Hematopoietic multipotent progenitor cell treated with erythropoietin and hydrocortisone succinate and interleukin-3 and kit ligand, for 6 days (in vitro differentiated cells): ENCODE data around the gene HMGB4.

Source experiments
- DNase-seq: peaks from one replicate; pipeline ENCODE4 v3.0.0-alpha.2; 2015

HMGB4 gene, protein sequence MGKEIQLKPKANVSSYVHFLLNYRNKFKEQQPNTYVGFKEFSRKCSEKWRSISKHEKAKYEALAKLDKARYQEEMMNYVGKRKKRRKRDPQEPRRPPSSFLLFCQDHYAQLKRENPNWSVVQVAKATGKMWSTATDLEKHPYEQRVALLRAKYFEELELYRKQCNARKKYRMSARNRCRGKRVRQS

DNA sequence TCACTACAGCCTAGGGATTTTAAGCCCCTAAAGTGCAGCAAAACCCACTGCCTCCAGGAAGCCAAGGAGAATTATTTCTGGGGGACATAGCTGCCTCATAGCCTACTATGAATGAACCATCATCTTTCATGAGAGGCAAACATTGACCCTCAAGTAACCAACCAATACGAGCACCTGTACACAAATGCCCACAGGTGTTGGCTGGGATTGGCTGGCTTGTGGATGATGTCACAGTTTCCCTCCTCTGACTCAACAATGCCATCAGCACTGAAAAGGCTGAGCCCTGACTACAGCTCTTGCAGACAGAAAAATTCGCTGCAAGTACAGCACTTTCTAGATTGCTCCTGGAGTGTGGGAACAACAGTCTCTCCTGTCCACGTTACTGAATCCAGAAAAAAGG, at the start of gene HMGB4:
HMGB4 (plus strand) TSS at position 301 of the 400 bp plus-strand sequence. CDS start 113 bp downstream, outside the sequence.
- DNase-seq, result no peak

DNA sequence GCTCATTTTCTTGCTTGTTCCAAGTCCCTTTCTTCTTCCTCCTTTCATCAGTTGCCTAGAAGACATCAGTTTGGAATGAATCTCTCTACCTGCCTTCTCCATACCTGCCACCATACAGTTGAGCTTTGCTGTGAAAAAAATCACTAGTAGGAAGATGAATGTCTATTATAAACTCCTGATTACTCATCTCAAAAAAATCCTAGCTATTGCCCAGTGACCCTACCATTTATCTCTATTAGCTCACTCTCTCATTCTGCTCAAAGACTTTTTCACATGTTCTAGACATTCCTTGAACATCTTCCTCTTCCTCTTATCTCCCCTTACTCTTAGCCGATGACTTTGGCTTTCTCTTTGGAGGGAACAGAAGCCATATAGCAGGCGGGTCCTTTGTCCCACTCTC, 49.7 kb upstream of the HMGB4 start:
- DNase-seq, result no peak

DNA sequence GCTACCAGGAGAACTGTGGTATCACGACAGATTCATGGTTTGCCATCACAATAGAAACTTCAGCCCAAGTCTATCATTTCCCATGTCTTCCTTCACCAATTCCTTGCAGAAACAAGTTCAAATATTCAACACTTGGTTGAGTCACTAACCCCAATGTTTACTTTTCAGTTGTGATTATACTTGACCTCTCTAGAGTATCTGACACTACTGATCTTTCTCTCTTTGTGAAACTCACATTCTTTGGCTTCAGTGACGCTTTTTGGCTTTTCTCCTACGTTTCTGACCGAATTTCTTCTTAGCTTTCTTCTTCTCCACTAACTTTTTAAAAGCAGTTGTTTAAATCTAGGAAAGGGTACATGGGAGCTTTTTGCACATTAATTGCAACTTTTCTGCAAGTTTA, 48.8 kb upstream of the HMGB4 start:
- DNase-seq, result no peak

DNA sequence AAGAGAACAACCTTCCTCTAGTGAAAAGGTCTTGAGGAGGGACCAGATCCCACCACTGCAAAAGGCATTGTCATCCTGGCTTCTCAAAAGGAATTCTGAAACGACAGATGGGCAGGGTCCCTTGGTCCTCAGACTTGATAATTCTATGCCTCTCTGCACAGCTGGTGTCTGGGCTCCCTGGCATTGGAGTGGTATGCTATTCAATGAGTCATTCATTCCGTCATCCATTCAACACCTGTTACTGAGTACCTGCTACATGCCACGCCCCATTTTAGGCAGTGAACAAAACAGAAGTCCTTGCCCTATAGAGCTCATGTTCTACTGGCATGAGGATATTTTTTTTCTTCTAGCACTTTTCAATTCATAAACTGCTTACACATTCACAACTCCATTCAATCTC, 45.8 kb upstream of the HMGB4 start:
- no peak for DNase-seq

DNA sequence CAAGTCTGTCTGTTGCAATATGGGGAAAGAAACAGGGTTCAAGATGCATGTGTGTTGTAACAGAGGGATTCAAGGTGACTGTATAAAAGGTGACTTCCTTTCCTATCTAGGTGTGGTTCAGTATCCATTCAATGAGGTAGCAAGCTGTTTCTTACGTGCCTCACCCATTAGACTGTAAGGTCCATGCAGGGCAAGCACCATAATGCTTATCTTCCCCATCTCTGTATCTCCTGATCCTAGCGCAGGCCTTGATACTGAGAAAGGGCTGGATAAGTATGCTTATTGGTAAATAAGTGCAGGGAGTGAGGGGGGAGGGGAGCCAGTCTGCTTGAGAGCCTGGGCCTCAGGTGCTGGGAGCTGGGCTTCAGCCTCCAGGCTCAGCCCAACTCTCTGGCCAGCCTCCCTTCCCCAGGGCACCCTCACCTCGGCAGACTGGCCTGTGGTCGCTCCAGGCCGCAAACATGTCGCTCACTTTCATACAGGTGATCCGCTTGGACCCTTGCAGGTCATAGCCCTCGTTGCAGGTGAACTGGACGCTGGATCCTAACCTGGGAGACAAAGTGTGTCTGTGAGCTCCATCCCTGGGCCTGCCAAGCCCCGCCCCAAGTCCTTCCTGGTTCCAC, 44.5 kb upstream of the HMGB4 start:
- DNase-seq, result no peak

DNA sequence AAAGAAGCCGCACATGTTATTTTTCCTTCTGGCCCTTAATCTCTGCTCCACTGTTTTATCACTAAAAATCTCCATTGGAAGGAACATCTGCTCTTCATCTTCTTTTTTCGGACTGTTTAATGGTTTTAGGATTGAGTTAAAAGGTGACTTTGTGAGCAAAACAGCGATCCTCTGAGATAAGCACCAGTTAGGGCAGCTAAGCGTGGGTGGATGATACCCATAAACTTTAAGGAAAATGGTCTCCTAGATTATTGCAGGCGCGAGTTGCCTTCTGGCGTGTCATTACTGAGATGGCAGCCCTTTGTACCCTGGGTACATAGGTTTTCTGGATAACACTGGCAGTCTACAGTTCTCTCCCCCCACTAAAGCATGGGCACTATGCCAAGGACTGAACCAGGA, 44.0 kb upstream of the HMGB4 start:
- no peak for DNase-seq

DNA sequence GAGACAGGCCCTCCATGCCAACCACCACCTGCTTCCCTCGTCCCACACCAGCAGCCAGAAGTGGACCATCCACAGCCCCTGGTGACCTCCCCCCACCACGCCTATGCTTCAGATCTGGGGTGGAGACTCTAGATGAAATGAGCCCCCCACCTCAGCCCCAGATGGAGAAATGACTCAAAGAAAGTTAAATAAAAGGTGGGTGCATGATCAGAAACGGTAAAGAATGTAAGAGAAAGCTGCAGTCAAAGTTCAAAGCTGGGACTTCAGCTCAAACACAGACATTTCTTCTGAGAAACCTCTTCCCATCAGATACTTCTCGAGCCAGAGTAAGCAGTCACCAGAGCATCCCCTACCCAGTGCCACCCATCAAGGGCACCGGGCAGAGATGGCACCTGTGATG, 43.1 kb upstream of the HMGB4 start:
- DNase-seq, result no peak

DNA sequence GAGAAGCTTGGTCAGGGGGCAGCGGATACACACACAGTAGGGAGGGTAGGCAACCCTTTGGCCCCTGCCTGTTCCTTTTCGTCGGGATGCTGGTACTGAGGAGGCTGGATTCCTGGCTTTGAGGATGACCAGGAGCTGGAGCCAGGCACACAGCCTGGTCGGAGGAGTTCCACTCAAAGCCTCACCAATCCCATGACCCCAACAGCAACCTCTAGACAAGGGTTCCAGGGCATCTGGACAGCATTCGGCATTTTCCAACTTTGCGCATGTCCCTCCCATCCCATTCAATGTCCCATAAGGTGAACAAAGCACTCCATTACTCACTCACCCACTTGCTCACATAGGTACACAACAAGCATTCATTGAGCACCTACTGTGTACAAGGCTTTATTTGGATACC, 42.6 kb upstream of the HMGB4 start:
- DNase-seq, result no peak

DNA sequence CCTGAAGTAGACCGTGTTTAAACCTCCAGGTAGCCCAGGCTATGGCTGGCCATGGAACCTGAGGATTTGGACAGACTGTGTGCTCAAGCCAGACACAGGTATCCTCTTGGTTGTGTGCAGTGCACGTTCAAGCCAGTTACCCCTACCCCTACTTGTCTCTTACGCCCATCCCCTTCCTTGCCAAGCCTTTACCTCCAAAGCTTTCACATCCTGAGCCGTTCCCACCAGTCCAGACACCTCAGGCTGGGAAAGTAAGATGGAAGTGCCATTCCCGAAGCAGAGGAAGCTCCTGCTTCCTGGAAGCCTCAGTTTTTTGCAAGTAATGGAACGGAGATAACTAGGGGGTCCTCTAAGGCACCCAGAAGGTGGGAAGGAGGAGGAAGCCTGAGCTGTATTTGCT, 41.5 kb upstream of the HMGB4 start:
- DNase-seq, result no peak

DNA sequence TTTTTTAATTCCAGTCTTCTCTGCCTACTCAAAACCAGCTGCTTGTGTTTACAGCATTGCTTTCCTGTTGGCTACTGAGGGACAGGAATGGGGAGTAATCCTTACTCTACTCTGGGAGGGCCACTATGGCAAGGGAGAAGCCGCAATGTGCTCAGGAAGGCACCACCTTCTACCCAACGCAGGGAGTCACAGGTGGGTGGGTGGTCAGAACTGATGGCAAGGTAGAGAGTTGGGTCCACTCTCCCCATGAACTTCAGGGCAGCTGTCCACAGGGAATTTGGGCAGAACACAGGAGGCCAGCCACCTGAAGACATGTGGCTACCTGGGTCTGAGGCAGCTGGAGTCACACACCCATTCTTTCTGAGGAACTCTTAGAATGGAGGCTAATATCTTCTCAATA, 40.5 kb upstream of the HMGB4 start:
- DNase-seq, result no peak

DNA sequence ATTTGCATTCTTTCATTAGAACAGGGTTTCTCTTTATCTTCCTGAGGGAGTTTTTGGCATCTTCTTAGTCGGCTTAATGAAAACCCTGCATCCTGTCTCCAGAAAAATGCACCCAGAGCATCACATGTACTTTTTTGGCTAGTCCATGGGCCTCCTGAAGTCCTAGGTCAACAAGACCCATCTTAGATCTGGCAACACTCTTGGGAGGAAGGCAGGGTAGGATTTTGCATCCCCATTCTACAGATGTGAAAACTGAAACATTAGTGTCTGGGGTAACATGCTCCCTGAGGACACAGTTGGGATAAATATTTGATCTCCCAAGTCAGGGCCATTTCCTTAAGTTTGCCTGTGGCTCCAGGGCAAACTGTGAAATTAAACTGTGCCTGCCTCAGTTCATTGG, 40.0 kb upstream of the HMGB4 start:
- no peak for DNase-seq

DNA sequence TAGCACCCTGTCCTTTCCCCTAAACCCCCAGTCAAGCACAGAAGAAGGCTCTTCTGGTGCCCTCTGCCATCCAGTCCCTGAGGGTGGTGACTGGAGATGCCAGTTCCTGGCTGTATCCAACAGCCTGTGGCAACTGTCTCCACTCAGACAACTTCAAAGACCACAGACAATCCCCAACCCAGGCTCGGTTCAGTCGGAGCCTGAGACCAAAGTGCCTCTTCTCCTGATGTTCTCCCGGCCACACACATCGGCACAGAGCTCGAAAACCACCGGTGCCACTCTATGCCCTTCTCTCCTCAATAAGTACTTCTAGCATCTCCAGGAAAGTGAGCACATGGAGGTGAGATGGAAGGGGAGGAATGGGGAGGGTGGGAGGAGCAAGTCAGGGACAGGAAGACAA, 39.6 kb upstream of the HMGB4 start:
- DNase-seq, result no peak

DNA sequence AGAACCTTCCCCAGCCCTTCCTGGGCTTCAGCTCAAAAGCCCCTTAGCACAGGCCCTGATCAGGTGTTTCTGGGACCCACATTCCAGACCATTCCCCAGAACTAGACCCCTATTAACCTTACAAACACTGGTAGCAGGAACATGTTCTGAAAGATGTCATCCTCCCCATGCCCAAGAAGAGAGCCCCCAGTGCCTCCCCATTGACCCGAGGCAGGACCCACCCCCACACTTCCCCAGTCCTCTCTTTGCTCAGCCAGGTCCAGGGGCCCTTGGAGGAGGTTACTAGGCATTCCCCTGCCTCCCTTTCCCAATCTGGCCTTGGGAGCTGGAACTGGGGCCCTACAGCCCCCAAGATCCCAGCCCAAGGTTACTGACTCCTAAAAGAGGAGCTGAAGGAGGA, 38.9 kb upstream of the HMGB4 start:
- no peak for DNase-seq

DNA sequence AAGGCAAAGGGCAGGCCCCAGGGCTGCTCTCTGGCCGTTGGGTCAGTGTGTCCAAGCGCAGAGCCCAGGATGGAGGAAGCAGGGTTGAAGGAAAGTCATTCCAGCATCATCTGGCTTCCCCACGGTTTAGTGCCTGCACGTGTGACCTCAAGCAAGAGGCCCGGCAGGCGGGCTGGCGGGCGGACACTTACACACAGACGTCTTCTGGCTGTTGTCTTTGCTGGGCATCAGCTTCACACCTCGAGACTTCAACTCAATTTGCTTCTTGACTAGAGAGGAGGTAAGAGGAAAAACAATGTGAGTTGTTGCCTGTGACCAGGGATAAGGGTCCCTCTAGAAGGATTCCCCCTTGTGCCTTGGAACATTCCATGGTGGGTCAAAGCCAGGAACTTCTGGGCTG, 38.4 kb upstream of the HMGB4 start:
- no peak for DNase-seq

DNA sequence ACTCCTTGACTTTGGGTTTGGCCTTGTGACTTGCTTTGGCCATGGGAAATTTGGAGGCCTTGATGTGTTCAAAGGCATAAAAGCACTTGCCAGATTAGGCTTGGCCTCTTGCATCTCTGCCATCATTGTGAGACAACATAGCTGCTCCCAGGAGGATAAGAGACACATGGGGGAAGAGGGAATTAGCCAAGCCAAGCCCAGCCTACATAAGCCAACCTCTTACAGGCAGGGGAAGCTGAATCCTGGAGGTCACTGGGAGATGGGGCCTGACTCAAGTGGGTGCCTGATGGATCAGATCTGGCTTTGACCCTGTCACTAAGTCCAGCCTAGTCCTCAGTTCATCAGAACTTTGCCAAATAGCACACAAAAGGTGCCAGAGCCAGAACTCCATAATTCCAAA, 37.6 kb upstream of the HMGB4 start:
- DNase-seq, result no peak

DNA sequence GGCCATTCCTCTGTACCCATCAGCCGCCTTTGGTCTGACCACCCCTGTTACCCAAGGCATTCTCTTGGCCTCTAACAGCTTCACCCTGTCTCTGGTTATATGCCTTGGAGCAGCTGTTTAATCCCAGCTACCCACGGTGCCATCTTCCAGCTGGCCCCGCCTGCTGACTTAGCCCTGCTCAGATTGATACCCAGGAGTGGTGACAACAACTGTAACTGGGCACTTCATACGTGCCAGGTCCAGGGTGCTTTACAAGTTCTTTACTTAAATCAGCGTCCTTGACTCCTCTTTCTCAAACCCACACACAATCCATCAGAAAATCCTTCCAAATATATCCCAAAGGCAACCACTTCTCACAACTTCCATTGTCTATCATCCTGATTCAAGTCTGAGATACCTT, 37.2 kb upstream of the HMGB4 start:
- DNase-seq, result no peak

DNA sequence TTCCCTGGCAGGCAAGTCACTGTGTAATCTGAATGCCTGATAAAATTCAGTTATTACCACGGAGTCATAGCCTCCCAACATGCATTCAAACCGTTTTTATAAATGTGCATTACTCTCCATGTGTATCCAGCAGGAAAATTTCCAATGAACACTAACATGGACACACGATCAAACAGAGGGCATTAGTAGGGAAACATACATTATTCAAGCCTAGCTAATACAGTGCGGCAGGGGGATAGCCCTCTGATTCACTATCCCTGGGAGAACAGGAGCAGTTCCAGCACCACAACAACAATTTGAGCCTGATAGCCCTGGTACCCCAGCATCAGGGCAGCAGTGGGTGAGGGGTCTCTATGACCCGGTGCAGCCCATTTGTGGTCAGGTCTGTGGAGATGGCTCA, 35.8 kb upstream of the HMGB4 start:
- DNase-seq, result no peak

DNA sequence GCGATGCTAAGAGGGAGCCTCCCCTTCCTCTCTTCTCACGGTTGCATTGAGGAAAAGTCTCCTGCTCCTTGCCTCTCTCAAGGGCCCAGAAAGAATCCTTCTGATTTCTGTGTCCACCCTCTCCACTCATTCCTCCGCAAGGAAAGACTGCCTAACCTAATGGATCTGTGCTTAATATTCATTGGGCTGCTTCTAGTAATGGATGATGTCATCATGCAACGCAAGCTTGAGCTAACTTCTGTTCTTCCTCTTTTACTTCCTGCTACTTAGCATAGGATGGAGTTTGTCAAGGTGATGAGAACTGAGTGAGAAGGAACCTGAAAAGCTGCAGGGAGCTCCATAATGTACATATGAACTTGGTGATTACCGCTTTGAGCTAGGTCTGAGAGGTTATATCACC, 35.2 kb upstream of the HMGB4 start:
- no peak for DNase-seq

DNA sequence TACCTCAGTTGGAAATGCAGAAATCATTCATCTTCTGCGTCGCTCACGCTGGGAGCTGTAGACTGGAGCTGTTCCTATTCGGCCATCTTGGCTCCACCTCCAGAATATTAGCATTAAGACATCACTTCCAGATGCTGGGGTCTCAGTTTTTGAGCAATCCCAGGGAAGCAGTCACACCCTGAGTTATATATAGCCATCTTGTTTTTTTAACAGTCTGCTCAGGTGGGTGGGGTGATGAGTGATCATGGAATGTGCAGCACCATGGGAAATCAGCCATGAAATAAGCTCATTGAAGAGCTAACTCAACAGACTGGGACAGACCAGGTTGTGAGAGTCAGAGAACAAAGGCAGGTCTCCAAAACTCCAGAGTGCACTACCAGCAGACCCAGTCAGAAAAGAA, 27.0 kb upstream of the HMGB4 start:
- DNase-seq, result no peak

DNA sequence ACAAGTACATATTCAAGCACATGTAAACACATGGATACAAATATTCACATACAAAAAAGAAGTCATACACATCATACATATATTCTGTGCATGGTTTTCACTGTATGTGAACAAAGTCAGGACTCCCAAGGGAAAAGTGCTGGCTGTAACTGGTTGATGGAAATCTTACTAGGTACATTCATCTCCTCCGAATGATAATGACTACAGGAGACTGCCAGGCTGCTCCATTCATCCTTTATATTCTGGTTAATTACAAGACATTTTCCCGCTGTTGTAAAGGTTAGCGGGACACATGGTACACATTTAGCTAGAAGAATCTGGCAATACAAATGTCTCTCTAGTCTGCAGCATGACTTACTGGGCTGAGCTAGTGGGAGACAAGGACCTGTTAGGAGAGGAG, 26.2 kb upstream of the HMGB4 start:
- no peak for DNase-seq

DNA sequence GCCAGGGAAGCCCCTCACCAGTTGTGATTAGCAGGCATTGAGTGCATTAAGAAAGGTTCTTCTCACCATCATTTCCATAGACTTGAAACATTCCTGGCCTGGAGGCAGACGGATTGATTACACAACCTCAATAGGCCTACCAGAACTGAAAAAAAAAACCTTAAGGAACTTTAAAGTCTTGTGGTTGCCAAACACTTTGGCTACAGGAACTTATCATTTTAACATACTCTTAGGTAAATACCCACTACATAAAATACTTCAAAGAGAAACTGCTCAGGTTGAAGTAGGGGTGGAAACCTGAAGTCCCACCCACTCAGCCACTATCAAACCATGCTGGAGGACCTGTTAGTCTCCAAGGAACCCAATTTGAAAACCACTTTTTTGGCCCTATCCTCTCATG, 22.4 kb upstream of the HMGB4 start:
- no peak for DNase-seq

DNA sequence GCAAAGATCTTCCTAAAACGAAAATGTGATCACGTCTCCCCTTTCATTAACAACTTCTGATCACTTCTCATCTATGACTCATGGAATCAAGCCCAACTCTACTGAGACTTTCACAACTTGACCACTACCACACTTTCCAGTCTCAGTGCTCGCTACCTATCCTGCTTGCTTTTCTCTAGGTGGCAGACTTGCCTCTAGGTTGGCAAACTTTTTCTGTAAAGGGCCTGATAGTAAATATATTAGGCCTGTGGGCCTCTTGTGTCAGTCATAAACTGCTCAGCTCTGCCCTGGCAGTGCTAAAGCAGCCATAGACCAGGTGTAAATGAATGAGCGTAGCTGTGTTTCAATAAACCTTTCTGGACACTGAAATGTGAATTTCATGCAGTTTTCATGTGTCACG, 21.5 kb upstream of the HMGB4 start:
- DNase-seq, result no peak

DNA sequence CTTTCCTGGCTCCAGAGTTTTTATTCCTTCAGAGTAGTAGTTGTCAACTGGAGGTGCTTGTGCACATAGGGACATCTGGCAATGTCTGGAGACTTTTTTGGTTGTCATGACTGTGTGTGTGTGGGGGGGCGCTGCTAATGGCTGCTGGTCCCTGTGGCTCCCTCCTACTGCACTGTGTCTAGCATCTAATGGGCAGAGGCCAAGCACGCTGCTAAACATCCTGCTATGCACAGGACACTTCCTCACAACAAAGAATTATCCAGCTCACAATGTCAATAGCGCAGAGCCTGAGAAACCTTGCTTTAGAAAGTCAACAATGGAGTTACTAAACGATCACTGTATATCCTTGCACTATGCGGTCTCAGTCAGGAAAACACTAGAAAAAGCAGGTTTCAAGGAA, 19.7 kb upstream of the HMGB4 start:
- DNase-seq, result no peak

DNA sequence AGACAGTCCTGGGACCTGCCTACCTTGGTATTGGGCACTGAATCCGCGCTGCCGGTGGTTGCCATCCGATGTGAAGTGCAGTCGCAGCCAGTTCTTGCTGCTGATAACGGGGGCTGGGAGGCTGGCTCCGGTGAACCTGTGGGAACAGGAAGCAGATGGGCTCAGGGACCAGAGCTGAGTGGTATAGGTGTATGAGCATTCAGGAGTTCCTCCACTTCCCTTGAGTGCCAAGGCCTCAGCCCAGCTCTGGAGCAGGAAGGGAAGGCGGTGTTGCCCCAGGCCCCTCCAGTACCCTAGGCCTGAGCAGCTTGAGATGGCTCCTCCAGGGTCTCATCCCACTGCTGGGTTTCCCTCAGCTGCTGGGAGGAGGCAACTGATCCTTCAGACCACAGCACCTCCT, 17.0 kb upstream of the HMGB4 start:
- DNase-seq, result no peak

DNA sequence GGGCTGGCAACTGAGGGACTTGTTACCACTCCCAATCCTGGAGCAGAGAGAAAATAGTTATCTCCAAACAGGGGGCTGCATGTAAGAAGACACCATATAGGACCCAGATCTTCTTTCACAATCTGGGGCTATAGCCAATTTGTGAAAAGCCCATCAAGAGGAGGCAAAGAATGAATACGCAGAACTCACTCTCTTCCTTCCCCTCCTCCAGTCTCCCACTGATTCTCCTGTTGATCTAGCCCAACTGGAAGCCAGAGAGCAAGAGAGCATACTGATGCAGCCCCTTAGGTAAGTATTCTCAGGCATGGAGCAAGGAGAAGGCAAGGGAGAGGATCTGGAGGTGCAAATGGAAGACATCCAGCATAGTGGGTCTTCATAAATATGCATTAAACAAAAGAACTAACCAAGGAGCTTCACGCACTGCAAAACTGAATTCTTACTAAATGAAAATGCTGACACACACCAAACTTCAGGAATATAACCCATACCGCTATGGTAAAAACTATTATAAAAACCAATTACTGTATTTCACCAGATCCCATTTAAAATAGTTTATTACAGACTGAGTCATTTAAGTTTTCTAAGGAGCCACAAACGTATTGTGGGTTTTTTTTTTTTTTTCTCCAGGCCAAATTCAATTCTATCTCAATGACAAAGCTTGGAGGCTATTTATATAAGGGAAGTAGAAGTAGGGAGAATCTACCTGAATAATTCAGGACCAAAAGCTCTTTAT, 15.5 kb upstream of the HMGB4 start:
- no peak for DNase-seq
